Thyroid gland (tissue), 4 donors: ENCODE data around the gene PIGX.

Source experiments
- POLR2A ChIP-seq, 2 donors: fragments of 450-650 bp; IDR thresholded peaks; one replicate each; pipeline ENCODE4 v1.6.1; 2017; ENCODE audit warnings: antibody characterized with exemption in 2 of 2, mild to moderate bottlenecking in 2 of 2, moderate library complexity in 1 of 2
- TF ChIP-seq, protein P1 (sequence below), 6 experiments: fragments of 200-600 bp in 3 of 6; fragments of 450-650 bp in 3 of 6; sonication (generic) in 3 of 6; IDR thresholded peaks; one replicate each; pipeline ENCODE4 v1.5.1; 2016 to 2019; ENCODE audit warnings: antibody characterized with exemption in 6 of 6, mild to moderate bottlenecking in 2 of 6, inconsistent platforms in 1 of 6, moderate library complexity in 1 of 6

- TF ChIP-seq, protein P1, sequence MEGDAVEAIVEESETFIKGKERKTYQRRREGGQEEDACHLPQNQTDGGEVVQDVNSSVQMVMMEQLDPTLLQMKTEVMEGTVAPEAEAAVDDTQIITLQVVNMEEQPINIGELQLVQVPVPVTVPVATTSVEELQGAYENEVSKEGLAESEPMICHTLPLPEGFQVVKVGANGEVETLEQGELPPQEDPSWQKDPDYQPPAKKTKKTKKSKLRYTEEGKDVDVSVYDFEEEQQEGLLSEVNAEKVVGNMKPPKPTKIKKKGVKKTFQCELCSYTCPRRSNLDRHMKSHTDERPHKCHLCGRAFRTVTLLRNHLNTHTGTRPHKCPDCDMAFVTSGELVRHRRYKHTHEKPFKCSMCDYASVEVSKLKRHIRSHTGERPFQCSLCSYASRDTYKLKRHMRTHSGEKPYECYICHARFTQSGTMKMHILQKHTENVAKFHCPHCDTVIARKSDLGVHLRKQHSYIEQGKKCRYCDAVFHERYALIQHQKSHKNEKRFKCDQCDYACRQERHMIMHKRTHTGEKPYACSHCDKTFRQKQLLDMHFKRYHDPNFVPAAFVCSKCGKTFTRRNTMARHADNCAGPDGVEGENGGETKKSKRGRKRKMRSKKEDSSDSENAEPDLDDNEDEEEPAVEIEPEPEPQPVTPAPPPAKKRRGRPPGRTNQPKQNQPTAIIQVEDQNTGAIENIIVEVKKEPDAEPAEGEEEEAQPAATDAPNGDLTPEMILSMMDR (IDR thresholded peaks at IDR 0.05) = no peak
- no peak for TF ChIP-seq POLR2A (IDR thresholded peaks at IDR 0.05)
Observed at GRCh38 chr3:196708467-196708866, 3.7 kb upstream of the PIGX start.
